ENCODE results near the gene MED13L. TPM values are rescaled to one million over a fixed set of nuclear protein-coding genes. Genes with fewer than 3 reads are reported as not detected.
A peak's percentile ranks its signal among the peaks of the same experiment; 100 is the strongest.

MED13L gene
- total RNA-seq, 1 experiment from 2014 or later: 80.5 TPM

DNA sequence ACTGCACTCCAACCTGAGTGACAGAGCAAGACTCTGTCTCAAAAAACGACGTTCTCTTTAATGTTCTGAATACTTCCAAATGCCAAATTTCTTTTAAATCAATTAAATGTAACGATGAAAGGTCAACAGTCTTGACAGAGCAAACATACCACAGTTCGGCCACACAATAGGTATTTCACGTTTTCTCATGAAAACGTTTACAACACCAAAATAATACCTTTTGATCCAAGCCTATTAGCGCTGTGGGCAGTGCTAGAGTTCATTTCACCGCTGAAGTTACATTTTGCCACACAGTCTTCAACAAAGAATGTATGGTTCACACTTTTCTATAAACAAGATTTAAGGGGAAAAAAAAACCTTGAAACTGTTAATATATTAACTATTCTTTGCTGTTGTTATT lies 122.1 kb downstream of the MED13L start:
- no peak for DNase-seq (ENCODE audit: low spot score)
- ATAC-seq: no peak
- H3K4me1 Mint-ChIP-seq: peaks cover 64% of the 10 kb centered on the region
- ChIA-PET POLR2A (no interaction called here), CTCF (no interaction called here)
- no peaks in the 10 kb centered on the region for H3K36me3 Mint-ChIP-seq
- peak overlapping the region; percentile 16; the same call in 1 of the 2 replicates for H3K27ac Mint-ChIP-seq
- H3K27me3 Mint-ChIP-seq (ENCODE audit: low read depth): no peaks in the 10 kb centered on the region
- H3K9me3 Mint-ChIP-seq: no peaks in the 10 kb centered on the region
- no peak overlapping the region for H3K4me3 Mint-ChIP-seq
- no peak for TF ChIP-seq TP53 (CRISPR knock-in tag; IDR thresholded peaks at IDR 0.05)
- TF ChIP-seq, protein P1, sequence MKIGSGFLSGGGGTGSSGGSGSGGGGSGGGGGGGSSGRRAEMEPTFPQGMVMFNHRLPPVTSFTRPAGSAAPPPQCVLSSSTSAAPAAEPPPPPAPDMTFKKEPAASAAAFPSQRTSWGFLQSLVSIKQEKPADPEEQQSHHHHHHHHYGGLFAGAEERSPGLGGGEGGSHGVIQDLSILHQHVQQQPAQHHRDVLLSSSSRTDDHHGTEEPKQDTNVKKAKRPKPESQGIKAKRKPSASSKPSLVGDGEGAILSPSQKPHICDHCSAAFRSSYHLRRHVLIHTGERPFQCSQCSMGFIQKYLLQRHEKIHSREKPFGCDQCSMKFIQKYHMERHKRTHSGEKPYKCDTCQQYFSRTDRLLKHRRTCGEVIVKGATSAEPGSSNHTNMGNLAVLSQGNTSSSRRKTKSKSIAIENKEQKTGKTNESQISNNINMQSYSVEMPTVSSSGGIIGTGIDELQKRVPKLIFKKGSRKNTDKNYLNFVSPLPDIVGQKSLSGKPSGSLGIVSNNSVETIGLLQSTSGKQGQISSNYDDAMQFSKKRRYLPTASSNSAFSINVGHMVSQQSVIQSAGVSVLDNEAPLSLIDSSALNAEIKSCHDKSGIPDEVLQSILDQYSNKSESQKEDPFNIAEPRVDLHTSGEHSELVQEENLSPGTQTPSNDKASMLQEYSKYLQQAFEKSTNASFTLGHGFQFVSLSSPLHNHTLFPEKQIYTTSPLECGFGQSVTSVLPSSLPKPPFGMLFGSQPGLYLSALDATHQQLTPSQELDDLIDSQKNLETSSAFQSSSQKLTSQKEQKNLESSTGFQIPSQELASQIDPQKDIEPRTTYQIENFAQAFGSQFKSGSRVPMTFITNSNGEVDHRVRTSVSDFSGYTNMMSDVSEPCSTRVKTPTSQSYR (CRISPR knock-in tag; IDR thresholded peaks at IDR 0.05): no peak
- TF ChIP-seq, protein P2, sequence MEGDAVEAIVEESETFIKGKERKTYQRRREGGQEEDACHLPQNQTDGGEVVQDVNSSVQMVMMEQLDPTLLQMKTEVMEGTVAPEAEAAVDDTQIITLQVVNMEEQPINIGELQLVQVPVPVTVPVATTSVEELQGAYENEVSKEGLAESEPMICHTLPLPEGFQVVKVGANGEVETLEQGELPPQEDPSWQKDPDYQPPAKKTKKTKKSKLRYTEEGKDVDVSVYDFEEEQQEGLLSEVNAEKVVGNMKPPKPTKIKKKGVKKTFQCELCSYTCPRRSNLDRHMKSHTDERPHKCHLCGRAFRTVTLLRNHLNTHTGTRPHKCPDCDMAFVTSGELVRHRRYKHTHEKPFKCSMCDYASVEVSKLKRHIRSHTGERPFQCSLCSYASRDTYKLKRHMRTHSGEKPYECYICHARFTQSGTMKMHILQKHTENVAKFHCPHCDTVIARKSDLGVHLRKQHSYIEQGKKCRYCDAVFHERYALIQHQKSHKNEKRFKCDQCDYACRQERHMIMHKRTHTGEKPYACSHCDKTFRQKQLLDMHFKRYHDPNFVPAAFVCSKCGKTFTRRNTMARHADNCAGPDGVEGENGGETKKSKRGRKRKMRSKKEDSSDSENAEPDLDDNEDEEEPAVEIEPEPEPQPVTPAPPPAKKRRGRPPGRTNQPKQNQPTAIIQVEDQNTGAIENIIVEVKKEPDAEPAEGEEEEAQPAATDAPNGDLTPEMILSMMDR (IDR thresholded peaks at IDR 0.05): no peak
- no peak for TF ChIP-seq GABPB1 (CRISPR knock-in tag; IDR thresholded peaks at IDR 0.05)
- no peak for TF ChIP-seq ZNF423 (CRISPR knock-in tag; IDR thresholded peaks at IDR 0.05)
- no peak for TF ChIP-seq ZNF263 (CRISPR knock-in tag; IDR thresholded peaks at IDR 0.05; ENCODE audit: low read depth)
- no peak for TF ChIP-seq CBFB (CRISPR knock-in tag; IDR thresholded peaks at IDR 0.05; ENCODE audit: low read depth)
- no peak for TF ChIP-seq NFATC4 (CRISPR knock-in tag; IDR thresholded peaks at IDR 0.05)
- TF ChIP-seq, protein P3, sequence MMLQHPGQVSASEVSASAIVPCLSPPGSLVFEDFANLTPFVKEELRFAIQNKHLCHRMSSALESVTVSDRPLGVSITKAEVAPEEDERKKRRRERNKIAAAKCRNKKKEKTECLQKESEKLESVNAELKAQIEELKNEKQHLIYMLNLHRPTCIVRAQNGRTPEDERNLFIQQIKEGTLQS (CRISPR knock-in tag; conservative IDR thresholded peaks at IDR 0.05): no peak
- TF ChIP-seq, protein P4, sequence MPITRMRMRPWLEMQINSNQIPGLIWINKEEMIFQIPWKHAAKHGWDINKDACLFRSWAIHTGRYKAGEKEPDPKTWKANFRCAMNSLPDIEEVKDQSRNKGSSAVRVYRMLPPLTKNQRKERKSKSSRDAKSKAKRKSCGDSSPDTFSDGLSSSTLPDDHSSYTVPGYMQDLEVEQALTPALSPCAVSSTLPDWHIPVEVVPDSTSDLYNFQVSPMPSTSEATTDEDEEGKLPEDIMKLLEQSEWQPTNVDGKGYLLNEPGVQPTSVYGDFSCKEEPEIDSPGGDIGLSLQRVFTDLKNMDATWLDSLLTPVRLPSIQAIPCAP (CRISPR knock-in tag; IDR thresholded peaks at IDR 0.05): no peak
- TF ChIP-seq ZNF671 (CRISPR knock-in tag; IDR thresholded peaks at IDR 0.05): no peak
- TF ChIP-seq SMAD3 (CRISPR knock-in tag; IDR thresholded peaks at IDR 0.05; ENCODE audit: borderline replicate concordance): no peak
- no peak for TF ChIP-seq ZNF232 (CRISPR knock-in tag; IDR thresholded peaks at IDR 0.05)
- no peak for TF ChIP-seq USF2 (CRISPR knock-in tag; IDR thresholded peaks at IDR 0.05)
- no peak for TF ChIP-seq ATF1 (CRISPR knock-in tag; IDR thresholded peaks at IDR 0.05)
- TF ChIP-seq, protein P5, sequence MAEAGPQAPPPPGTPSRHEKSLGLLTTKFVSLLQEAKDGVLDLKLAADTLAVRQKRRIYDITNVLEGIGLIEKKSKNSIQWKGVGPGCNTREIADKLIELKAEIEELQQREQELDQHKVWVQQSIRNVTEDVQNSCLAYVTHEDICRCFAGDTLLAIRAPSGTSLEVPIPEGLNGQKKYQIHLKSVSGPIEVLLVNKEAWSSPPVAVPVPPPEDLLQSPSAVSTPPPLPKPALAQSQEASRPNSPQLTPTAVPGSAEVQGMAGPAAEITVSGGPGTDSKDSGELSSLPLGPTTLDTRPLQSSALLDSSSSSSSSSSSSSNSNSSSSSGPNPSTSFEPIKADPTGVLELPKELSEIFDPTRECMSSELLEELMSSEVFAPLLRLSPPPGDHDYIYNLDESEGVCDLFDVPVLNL (CRISPR knock-in tag; IDR thresholded peaks at IDR 0.05; ENCODE audit: borderline replicate concordance, low read depth): no peak
- TF ChIP-seq RORB (CRISPR knock-in tag; IDR thresholded peaks at IDR 0.05): no peak
- TF ChIP-seq KAT7 (CRISPR knock-in tag; IDR thresholded peaks at IDR 0.05; ENCODE audit: borderline replicate concordance): no peak
- TF ChIP-seq ERG (CRISPR knock-in tag; IDR thresholded peaks at IDR 0.05): no peak

All from WTC11 (cell line).